ENCODE results near the gene DNAH3.

DNA sequence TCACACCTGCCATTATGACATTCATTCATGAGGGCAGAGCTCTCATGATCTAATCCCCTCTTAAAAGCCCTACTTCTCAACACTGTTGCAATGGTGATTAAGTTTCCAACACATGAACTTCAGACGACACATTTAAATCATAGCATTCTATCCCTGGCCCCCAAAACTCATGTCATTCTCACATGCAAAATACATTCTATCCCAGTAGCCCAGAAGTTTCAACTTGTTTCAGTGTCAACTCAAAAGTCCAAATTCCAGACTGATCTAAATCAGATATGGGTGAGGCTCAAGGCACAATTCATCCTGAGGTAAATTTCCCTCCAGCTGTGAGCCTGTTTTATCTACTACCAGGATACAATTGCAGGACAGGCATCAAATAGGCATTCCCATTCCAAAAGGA lies 224.9 kb downstream of the DNAH3 start:
- TF ChIP-seq, protein P1, sequence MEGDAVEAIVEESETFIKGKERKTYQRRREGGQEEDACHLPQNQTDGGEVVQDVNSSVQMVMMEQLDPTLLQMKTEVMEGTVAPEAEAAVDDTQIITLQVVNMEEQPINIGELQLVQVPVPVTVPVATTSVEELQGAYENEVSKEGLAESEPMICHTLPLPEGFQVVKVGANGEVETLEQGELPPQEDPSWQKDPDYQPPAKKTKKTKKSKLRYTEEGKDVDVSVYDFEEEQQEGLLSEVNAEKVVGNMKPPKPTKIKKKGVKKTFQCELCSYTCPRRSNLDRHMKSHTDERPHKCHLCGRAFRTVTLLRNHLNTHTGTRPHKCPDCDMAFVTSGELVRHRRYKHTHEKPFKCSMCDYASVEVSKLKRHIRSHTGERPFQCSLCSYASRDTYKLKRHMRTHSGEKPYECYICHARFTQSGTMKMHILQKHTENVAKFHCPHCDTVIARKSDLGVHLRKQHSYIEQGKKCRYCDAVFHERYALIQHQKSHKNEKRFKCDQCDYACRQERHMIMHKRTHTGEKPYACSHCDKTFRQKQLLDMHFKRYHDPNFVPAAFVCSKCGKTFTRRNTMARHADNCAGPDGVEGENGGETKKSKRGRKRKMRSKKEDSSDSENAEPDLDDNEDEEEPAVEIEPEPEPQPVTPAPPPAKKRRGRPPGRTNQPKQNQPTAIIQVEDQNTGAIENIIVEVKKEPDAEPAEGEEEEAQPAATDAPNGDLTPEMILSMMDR (IDR thresholded peaks at IDR 0.05) = no peak
- TF ChIP-seq MAZ (IDR thresholded peaks at IDR 0.05; ENCODE audit: borderline replicate concordance, low read depth, low read length) (no peak), POLR2A (IDR thresholded peaks at IDR 0.05; ENCODE audit: low read length) (no peak), MAX (IDR thresholded peaks at IDR 0.05) (no peak), JUN (IDR thresholded peaks at IDR 0.05) (no peak), ESRRA (IDR thresholded peaks at IDR 0.05; ENCODE audit: borderline replicate concordance, low read length) (no peak), RARB (CRISPR knock-in tag; IDR thresholded peaks at IDR 0.05) (no peak), REST (IDR thresholded peaks at IDR 0.05) (no peak)
- TF ChIP-seq, protein P2, sequence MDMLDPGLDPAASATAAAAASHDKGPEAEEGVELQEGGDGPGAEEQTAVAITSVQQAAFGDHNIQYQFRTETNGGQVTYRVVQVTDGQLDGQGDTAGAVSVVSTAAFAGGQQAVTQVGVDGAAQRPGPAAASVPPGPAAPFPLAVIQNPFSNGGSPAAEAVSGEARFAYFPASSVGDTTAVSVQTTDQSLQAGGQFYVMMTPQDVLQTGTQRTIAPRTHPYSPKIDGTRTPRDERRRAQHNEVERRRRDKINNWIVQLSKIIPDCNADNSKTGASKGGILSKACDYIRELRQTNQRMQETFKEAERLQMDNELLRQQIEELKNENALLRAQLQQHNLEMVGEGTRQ (IDR thresholded peaks at IDR 0.05) = no peak
